ENCODE results near the gene RPRM. TPM values are rescaled to one million over a fixed set of nuclear protein-coding genes. Genes with fewer than 3 reads are reported as not detected.

The RPRM gene
- polyA plus RNA-seq, 1 donor from 2014 or later, result 2.8 TPM

DNA sequence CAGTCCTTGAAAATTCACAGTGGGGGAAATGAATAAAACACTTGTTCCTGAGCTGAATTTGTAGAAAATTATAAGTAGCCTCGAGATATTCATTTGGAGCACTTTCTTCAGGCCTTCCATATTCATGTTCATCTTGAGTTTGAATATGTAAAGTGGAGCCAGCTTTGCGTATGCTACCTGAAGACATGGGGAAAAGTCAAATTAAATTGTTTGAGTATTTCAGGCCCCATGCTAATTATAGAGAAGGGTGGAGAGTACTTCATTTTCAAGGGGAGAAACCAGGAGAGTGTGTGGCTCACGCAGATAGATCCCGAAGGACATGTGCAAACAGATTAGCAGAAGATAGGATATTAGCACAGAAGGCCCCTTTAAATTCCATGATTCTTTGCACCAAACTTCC, 7.7 kb downstream of the RPRM start:
- H3K27ac ChIP-seq (ENCODE audit: low read length), result no peak overlapping the region
- H3F3A ChIP-seq (ENCODE audit: insufficient read depth, low read length, poor library complexity, severe bottlenecking), result no peaks in the 10 kb centered on the region
- H2AFZ ChIP-seq (ENCODE audit: low read depth, low read length), result no peak overlapping the region
- H3K9ac ChIP-seq (ENCODE audit: low read length), result no peak overlapping the region
- no peak overlapping the region for H3K4me2 ChIP-seq (ENCODE audit: low read length)
- no peaks in the 10 kb centered on the region for H3K9me2 ChIP-seq (ENCODE audit: insufficient read depth, low read length)
- no peaks in the 10 kb centered on the region for H3K9me3 ChIP-seq (ENCODE audit: low read length)
- peaks cover 3% of the 10 kb centered on the region for H3K27me3 ChIP-seq (ENCODE audit: insufficient read depth, low read depth, low read length)
- no peaks in the 10 kb centered on the region for H4K20me1 ChIP-seq (ENCODE audit: insufficient read depth)
- TF ChIP-seq RAD21 (conservative IDR thresholded peaks at IDR 0.05), result no peak
- no peak for TF ChIP-seq TAF1 (IDR thresholded peaks at IDR 0.05; ENCODE audit: low read depth)
- no peak for TF ChIP-seq SMC3 (conservative IDR thresholded peaks at IDR 0.05; ENCODE audit: poor library complexity)
- no peak for TF ChIP-seq POLR2AphosphoS5 (IDR thresholded peaks at IDR 0.05)
- TF ChIP-seq, protein P1, sequence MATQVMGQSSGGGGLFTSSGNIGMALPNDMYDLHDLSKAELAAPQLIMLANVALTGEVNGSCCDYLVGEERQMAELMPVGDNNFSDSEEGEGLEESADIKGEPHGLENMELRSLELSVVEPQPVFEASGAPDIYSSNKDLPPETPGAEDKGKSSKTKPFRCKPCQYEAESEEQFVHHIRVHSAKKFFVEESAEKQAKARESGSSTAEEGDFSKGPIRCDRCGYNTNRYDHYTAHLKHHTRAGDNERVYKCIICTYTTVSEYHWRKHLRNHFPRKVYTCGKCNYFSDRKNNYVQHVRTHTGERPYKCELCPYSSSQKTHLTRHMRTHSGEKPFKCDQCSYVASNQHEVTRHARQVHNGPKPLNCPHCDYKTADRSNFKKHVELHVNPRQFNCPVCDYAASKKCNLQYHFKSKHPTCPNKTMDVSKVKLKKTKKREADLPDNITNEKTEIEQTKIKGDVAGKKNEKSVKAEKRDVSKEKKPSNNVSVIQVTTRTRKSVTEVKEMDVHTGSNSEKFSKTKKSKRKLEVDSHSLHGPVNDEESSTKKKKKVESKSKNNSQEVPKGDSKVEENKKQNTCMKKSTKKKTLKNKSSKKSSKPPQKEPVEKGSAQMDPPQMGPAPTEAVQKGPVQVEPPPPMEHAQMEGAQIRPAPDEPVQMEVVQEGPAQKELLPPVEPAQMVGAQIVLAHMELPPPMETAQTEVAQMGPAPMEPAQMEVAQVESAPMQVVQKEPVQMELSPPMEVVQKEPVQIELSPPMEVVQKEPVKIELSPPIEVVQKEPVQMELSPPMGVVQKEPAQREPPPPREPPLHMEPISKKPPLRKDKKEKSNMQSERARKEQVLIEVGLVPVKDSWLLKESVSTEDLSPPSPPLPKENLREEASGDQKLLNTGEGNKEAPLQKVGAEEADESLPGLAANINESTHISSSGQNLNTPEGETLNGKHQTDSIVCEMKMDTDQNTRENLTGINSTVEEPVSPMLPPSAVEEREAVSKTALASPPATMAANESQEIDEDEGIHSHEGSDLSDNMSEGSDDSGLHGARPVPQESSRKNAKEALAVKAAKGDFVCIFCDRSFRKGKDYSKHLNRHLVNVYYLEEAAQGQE (IDR thresholded peaks at IDR 0.05; ENCODE audit: borderline replicate concordance), result no peak
- no peak for TF ChIP-seq EP300 (conservative IDR thresholded peaks at IDR 0.05; ENCODE audit: poor library complexity, severe bottlenecking)
- no peak for TF ChIP-seq EZH2 (IDR thresholded peaks at IDR 0.05; ENCODE audit: borderline replicate concordance, insufficient read depth, low read length, poor library complexity, severe bottlenecking)
- TF ChIP-seq, protein P2, sequence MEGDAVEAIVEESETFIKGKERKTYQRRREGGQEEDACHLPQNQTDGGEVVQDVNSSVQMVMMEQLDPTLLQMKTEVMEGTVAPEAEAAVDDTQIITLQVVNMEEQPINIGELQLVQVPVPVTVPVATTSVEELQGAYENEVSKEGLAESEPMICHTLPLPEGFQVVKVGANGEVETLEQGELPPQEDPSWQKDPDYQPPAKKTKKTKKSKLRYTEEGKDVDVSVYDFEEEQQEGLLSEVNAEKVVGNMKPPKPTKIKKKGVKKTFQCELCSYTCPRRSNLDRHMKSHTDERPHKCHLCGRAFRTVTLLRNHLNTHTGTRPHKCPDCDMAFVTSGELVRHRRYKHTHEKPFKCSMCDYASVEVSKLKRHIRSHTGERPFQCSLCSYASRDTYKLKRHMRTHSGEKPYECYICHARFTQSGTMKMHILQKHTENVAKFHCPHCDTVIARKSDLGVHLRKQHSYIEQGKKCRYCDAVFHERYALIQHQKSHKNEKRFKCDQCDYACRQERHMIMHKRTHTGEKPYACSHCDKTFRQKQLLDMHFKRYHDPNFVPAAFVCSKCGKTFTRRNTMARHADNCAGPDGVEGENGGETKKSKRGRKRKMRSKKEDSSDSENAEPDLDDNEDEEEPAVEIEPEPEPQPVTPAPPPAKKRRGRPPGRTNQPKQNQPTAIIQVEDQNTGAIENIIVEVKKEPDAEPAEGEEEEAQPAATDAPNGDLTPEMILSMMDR (IDR thresholded peaks at IDR 0.05; ENCODE audit: poor library complexity, severe bottlenecking), result no peak
- H3K36me3 ChIP-seq (ENCODE audit: insufficient read depth, low read length), result no peaks in the 10 kb centered on the region
- H3K79me2 ChIP-seq (replicated peaks; ENCODE audit: insufficient read depth, low read length), result no peaks in the 10 kb centered on the region
- H3K4me3 ChIP-seq (ENCODE audit: low read length), result no peak overlapping the region

DNA sequence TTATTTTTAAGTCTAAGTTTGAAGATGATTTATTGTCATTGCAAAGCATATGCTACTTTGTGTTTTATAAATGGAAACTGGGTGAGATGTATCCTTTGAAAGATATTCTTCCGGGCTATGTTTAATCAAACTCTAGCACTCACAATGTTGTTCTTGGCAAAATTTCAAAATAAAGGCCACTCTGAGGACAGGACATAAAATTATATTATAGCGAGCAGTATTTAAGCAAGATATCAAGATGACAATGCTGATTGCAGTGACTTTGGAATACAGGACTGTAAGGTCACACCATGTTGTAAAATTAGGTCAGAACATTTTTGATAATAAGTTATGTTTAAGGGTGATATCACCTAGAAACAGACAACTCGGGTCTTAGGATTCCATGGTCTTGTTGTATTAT, 14.2 kb downstream of the RPRM start:
- no peaks in the 10 kb centered on the region for H3F3A ChIP-seq (ENCODE audit: insufficient read depth, low read length, poor library complexity, severe bottlenecking)
- H3K4me3 ChIP-seq (ENCODE audit: low read length), result no peak overlapping the region
- no peaks in the 10 kb centered on the region for H3K9me3 ChIP-seq (ENCODE audit: low read length)
- no peak overlapping the region for H2AFZ ChIP-seq (ENCODE audit: low read depth, low read length)
- no peaks in the 10 kb centered on the region for H3K9me2 ChIP-seq (ENCODE audit: insufficient read depth, low read length)
- no peak overlapping the region for H3K27ac ChIP-seq (ENCODE audit: low read length)
- H4K20me1 ChIP-seq (ENCODE audit: insufficient read depth), result no peaks in the 10 kb centered on the region
- no peaks in the 10 kb centered on the region for H3K27me3 ChIP-seq (ENCODE audit: insufficient read depth, low read depth, low read length)
- no peak for TF ChIP-seq TAF1 (IDR thresholded peaks at IDR 0.05; ENCODE audit: low read depth)
- no peak for TF ChIP-seq EP300 (conservative IDR thresholded peaks at IDR 0.05; ENCODE audit: poor library complexity, severe bottlenecking)
- TF ChIP-seq MXI1 (conservative IDR thresholded peaks at IDR 0.05; ENCODE audit: poor library complexity, severe bottlenecking), result no peak
- TF ChIP-seq, protein P1 (IDR thresholded peaks at IDR 0.05; ENCODE audit: borderline replicate concordance), result no peak
- TF ChIP-seq RAD21 (conservative IDR thresholded peaks at IDR 0.05), result no peak
- TF ChIP-seq, protein P2 (IDR thresholded peaks at IDR 0.05; ENCODE audit: poor library complexity, severe bottlenecking), result no peak
- TF ChIP-seq EZH2 (IDR thresholded peaks at IDR 0.05; ENCODE audit: borderline replicate concordance, insufficient read depth, low read length, poor library complexity, severe bottlenecking), result no peak
- no peak for TF ChIP-seq SMC3 (conservative IDR thresholded peaks at IDR 0.05; ENCODE audit: poor library complexity)
- TF ChIP-seq POLR2AphosphoS5 (IDR thresholded peaks at IDR 0.05), result no peak
- no peak overlapping the region for H3K4me2 ChIP-seq (ENCODE audit: low read length)
- no peak overlapping the region for H3K9ac ChIP-seq (ENCODE audit: low read length)
- H3K79me2 ChIP-seq (replicated peaks; ENCODE audit: insufficient read depth, low read length), result no peaks in the 10 kb centered on the region
- no peaks in the 10 kb centered on the region for H3K36me3 ChIP-seq (ENCODE audit: insufficient read depth, low read length)

Measured in neural cell (in vitro differentiated cells).